GM13977 (cell line): ENCODE data around the gene RNPEP.

Source experiments
- DNase-seq: peaks from one replicate; pipeline ENCODE4 v3.0.0; 2012; ENCODE audit warnings: low spot score
- CTCF ChIP-seq: IDR thresholded peaks from 2 replicates; pipeline ENCODE4 v1.5.1; 2012; ENCODE audit warnings: mild to moderate bottlenecking, control low read depth; ENCODE audit not compliant: insufficient read depth; ENCODE audit errors: extremely low read depth, missing control alignments
- in situ Hi-C: fragments of 300-500 bp; cut with MboI; formaldehyde crosslinking; loops from one replicate; pipeline ENCODE4 v1.12.0; 2022; ENCODE audit warnings: low sequenced_read_pairs, low pct_unique_long_range_greater_than_20kb, mixed read lengths, inconsistent platforms; ENCODE audit not compliant: unreplicated experiment

The RNPEP gene

GRCh38 chr1:202013603-202014002 lies 31.2 kb downstream of the RNPEP start:
- no peak for TF ChIP-seq CTCF
- in situ Hi-C loops = loop anchor here (5.0 kb wide), 1 partner anchor 109 kb away; the partner anchor contains the start of gene GPR37L1
- DNase-seq = no peak

GRCh38 chr1:202014060-202014459 lies 31.6 kb downstream of the RNPEP start:
- in situ Hi-C loops = loop anchor here (5.0 kb wide), 1 partner anchor 108 kb away; the partner anchor contains the start of gene GPR37L1
- no peak for TF ChIP-seq CTCF
- DNase-seq = no peak

- in situ Hi-C loops = loop anchor here (5.0 kb wide), 1 partner anchor 107 kb away; the partner anchor contains the start of gene GPR37L1
- no peak for TF ChIP-seq CTCF
- no peak for DNase-seq
Measured at GRCh38 chr1:202014915-202015661, 32.6 kb downstream of the RNPEP start.

GRCh38 chr1:202015662-202015937 lies 33.2 kb downstream of the RNPEP start:
- in situ Hi-C loops = no loop called here
- TF ChIP-seq CTCF = no peak

GRCh38 chr1:202016022-202016810 lies 33.8 kb downstream of the RNPEP start:
- no peak for TF ChIP-seq CTCF
- DNase-seq = no peak
- in situ Hi-C loops = no loop called here

More at GRCh38 chr1:202015662-202015937, 33.2 kb downstream of the RNPEP start:
- DNase-seq = no peak

GRCh38 chr1:202016811-202017748 lies 34.6 kb downstream of the RNPEP start:
- no peak for TF ChIP-seq CTCF
- no peak for DNase-seq
- in situ Hi-C loops = no loop called here
